H9 (cell line): Measurements from ENCODE around the gene VAV2. TPM values are rescaled to one million over a fixed set of nuclear protein-coding genes. Genes with fewer than 3 reads are reported as not detected.

ENCODE experiments used
- DNase-seq: peaks from one replicate; pipeline ENCODE4 v3.0.0-alpha.2; 2017
- H2AFZ ChIP-seq: one replicate; pipeline ENCODE4 v1.6.1; 2013; ENCODE audit warnings: mild to moderate bottlenecking, low read length, control low read depth, moderate library complexity
- H2AK5ac ChIP-seq: 2 replicates; pipeline ENCODE4 v1.6.1; 2013; ENCODE audit warnings: low read length, control low read depth, mixed read lengths; ENCODE audit not compliant: insufficient read length
- H2BK120ac ChIP-seq: one replicate; pipeline ENCODE4 v1.6.1; 2013; ENCODE audit warnings: low read depth, mild to moderate bottlenecking, low read length, control low read depth, inconsistent platforms; ENCODE audit not compliant: poor library complexity, severe bottlenecking
- H2BK12ac ChIP-seq: 2 replicates; pipeline ENCODE4 v1.6.1; 2013; ENCODE audit warnings: low read length, control low read depth, mixed read lengths, low read depth; ENCODE audit not compliant: insufficient read length
- H2BK15ac ChIP-seq: 2 replicates; pipeline ENCODE4 v1.6.1; 2013; ENCODE audit warnings: low read depth, low read length, control low read depth
- H2BK20ac ChIP-seq: one replicate; pipeline ENCODE4 v1.6.1; 2013; ENCODE audit warnings: low read depth, mild to moderate bottlenecking, low read length, control low read depth, inconsistent platforms; ENCODE audit not compliant: poor library complexity, severe bottlenecking
- H2BK5ac ChIP-seq: 2 replicates; pipeline ENCODE4 v1.6.1; 2013; ENCODE audit warnings: low read length, control low read depth, mixed read lengths; ENCODE audit not compliant: insufficient read length
- H3K14ac ChIP-seq: 2 replicates; pipeline ENCODE4 v1.6.1; 2013; ENCODE audit warnings: low read length, control low read depth; ENCODE audit not compliant: insufficient read depth
- H3K18ac ChIP-seq: 2 replicates; pipeline ENCODE4 v1.6.1; 2013; ENCODE audit warnings: low read depth, mild to moderate bottlenecking, mixed read lengths, low read length, control low read depth; ENCODE audit not compliant: insufficient read length
- H3K23ac ChIP-seq: 2 replicates; pipeline ENCODE4 v1.6.1; 2013; ENCODE audit warnings: low read length, control low read depth, mixed read lengths, low read depth; ENCODE audit not compliant: insufficient read length
- H3K23me2 ChIP-seq: 2 replicates; pipeline ENCODE4 v1.6.1; 2013; ENCODE audit warnings: low read depth, mild to moderate bottlenecking, mixed read lengths, low read length, control low read depth; ENCODE audit not compliant: insufficient read length, poor library complexity, severe bottlenecking
- H3K27ac ChIP-seq: 2 replicates; pipeline ENCODE4 v1.5.1; 2013; ENCODE audit warnings: low read length, control low read depth, mixed read lengths, low read depth; ENCODE audit not compliant: insufficient read length
- H3K27me3 ChIP-seq: 2 replicates; pipeline ENCODE4 v1.6.1; 2013; ENCODE audit warnings: low read length, control low read depth, inconsistent platforms; ENCODE audit not compliant: insufficient read depth
- H3K4ac ChIP-seq: 2 replicates; pipeline ENCODE4 v1.6.1; 2013; ENCODE audit warnings: low read depth, mild to moderate bottlenecking, control low read depth, inconsistent platforms, low read length, moderate library complexity
- H3K4me1 ChIP-seq: 2 replicates; pipeline ENCODE4 v1.6.1; 2013; ENCODE audit warnings: low read length, control low read depth, inconsistent platforms; ENCODE audit not compliant: insufficient read depth
- H3K4me2 ChIP-seq: 2 replicates; pipeline ENCODE4 v1.6.1; 2013; ENCODE audit warnings: low read length, control low read depth, mixed read lengths; ENCODE audit not compliant: insufficient read length, insufficient read depth
- H3K56ac ChIP-seq: 2 replicates; pipeline ENCODE4 v1.6.1; 2013; ENCODE audit warnings: low read depth, mild to moderate bottlenecking, mixed read lengths, low read length, control low read depth; ENCODE audit not compliant: insufficient read length
- H3K79me1 ChIP-seq: 2 replicates; pipeline ENCODE4 v1.6.1; 2013; ENCODE audit warnings: low read depth, mild to moderate bottlenecking, moderate library complexity, low read length, control low read depth, inconsistent platforms; ENCODE audit not compliant: insufficient read depth, poor library complexity, severe bottlenecking
- H3K79me2 ChIP-seq: 2 replicates; pipeline ENCODE4 v1.6.1; 2013; ENCODE audit warnings: low read length, control low read depth, inconsistent platforms; ENCODE audit not compliant: insufficient read depth
- H3K9ac ChIP-seq: 2 replicates; pipeline ENCODE4 v1.6.1; 2013; ENCODE audit warnings: low read length, control low read depth, mixed read lengths; ENCODE audit not compliant: insufficient read length; ENCODE audit errors: extremely low read depth
- H3K9me3 ChIP-seq: one replicate; pipeline ENCODE4 v1.6.1; 2013; ENCODE audit warnings: low read depth, low read length, inconsistent platforms; ENCODE audit not compliant: control insufficient read depth
- H3T11ph ChIP-seq: one replicate; pipeline ENCODE4 v1.6.1; 2013; ENCODE audit warnings: mild to moderate bottlenecking, low read length, control low read depth, inconsistent platforms
- H4K20me1 ChIP-seq: one replicate; pipeline ENCODE4 v1.6.1; 2013; ENCODE audit not compliant: control insufficient read depth, insufficient read length, insufficient read depth
- H4K5ac ChIP-seq: 2 replicates; pipeline ENCODE4 v1.6.1; 2013; ENCODE audit warnings: low read depth, mild to moderate bottlenecking, mixed read lengths, low read length, control low read depth; ENCODE audit not compliant: insufficient read length
- H4K8ac ChIP-seq: replicated peaks from 2 replicates; pipeline ENCODE4 v1.6.1; 2013; ENCODE audit warnings: low read length, control low read depth, mixed read lengths, low read depth; ENCODE audit not compliant: insufficient read length
- H4K91ac ChIP-seq: 2 replicates; pipeline ENCODE4 v1.6.1; 2013; ENCODE audit warnings: low read depth, mild to moderate bottlenecking, moderate library complexity, mixed read lengths, low read length, control low read depth; ENCODE audit not compliant: insufficient read length
- H3K27ac Mint-ChIP-seq, 3 experiments: 2 replicates in 2 of 3; 3 replicates in 1 of 3; pipeline ENCODE4 v1.8.0; 2020 to 2021; ENCODE audit warnings: mixed read lengths in 3 of 3, mild to moderate bottlenecking in 1 of 3, moderate library complexity in 1 of 3
- H3K27me3 Mint-ChIP-seq: 2 replicates; pipeline ENCODE4 v1.8.0; 2021; ENCODE audit warnings: low read depth, mild to moderate bottlenecking, moderate library complexity, mixed read lengths
- H3K36me3 Mint-ChIP-seq, 3 experiments: 2 replicates in 2 of 3; 3 replicates in 1 of 3; pipeline ENCODE4 v1.8.0; 2020 to 2021; ENCODE audit warnings: low read depth in 3 of 3, mixed read lengths in 3 of 3; ENCODE audit not compliant: insufficient read depth in 1 of 3
- H3K4me1 Mint-ChIP-seq, 2 experiments: 2 replicates each; pipeline ENCODE4 v1.8.0; 2020; ENCODE audit warnings: mixed read lengths in 2 of 2
- H3K4me3 Mint-ChIP-seq, 2 experiments: 2 replicates in 1 of 2; 3 replicates in 1 of 2; pipeline ENCODE4 v1.8.0; 2020 to 2021; ENCODE audit warnings: mild to moderate bottlenecking in 2 of 2, mixed read lengths in 2 of 2, moderate library complexity in 1 of 2
- H3K9me3 Mint-ChIP-seq, 2 experiments: 2 replicates in 1 of 2; 3 replicates in 1 of 2; pipeline ENCODE4 v1.8.0; 2020; ENCODE audit warnings: mild to moderate bottlenecking in 2 of 2, mixed read lengths in 2 of 2, moderate library complexity in 1 of 2
- WGBS: extraction: QIAGEN DNeasy Blood & Tissue Kit; methylation state at CpG from one replicate; pipeline ENCODE4 v1.1.7; 2013; ENCODE audit warnings: missing lambda C conversion rate, low lambda C conversion rate, mixed read lengths; ENCODE audit not compliant: insufficient read length; ENCODE audit errors: extremely low coverage; 5-methylcytosine and 5-hydroxymethylcytosine counted together
- total RNA-seq: library from RNA; stranded (reverse); gene quantifications from 2 replicates; pipeline ENCODE4 v1.2.1, GENCODE V29; 2021
- TF ChIP-seq, protein P1 (sequence below): fragments of 200-600 bp; sonication (generic); conservative IDR thresholded peaks from 3 replicates; pipeline ENCODE4 v1.8.0; 2021; ENCODE audit warnings: antibody characterized with exemption, mild to moderate bottlenecking

VAV2 gene
- total RNA-seq, 1 experiment from 2014 or later = 58.7 TPM

DNA sequence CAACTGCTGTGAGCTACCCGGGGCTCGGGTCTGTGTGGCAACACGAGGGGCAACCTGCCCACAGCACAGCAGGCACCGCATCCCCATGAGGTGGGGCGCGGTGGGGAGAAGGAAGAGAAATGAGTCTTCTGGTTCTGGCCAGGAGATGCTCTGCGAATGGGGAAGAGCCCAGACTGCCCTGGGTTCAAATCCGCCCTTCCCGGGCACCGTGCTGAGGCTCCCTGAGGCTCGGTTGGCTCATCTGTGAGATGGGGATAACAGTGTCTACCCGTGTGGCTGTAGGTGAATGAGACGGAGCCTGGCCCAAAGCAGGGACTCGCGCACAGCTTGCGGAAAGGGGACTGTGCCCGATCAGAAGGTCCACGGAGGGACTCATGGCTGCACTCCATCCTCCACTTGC, 123.9 kb downstream of the VAV2 start:
- H3K9me3 ChIP-seq = peaks cover 12% of the 10 kb centered on the region
- Mint-ChIP-seq H3K4me3 (no peak overlapping the region), H3K36me3 (peaks cover 16 to 25% (median 20%) of the 10 kb centered on the region in 3 experiments), H3K9me3 (peaks cover 15 to 18% of the 10 kb centered on the region in 2 experiments), H3K27ac (peak overlapping the region in 2 of 3 experiments; percentile 57 to 79; a peak in 2 of 7 replicates), H3K27me3 (peaks cover 1% of the 10 kb centered on the region; the same call in 1 of the 2 replicates), H3K4me1 (peaks cover 20 to 21% of the 10 kb centered on the region in 2 experiments)
- H2BK120ac ChIP-seq = no peak overlapping the region
- no peak overlapping the region for H2BK5ac ChIP-seq
- H4K8ac ChIP-seq = no peak overlapping the region
- H2AK5ac ChIP-seq = no peak overlapping the region
- H4K20me1 ChIP-seq = peaks cover 2% of the 10 kb centered on the region
- H2AFZ ChIP-seq = no peak overlapping the region
- no peak overlapping the region for H3K9ac ChIP-seq
- TF ChIP-seq, protein P1, sequence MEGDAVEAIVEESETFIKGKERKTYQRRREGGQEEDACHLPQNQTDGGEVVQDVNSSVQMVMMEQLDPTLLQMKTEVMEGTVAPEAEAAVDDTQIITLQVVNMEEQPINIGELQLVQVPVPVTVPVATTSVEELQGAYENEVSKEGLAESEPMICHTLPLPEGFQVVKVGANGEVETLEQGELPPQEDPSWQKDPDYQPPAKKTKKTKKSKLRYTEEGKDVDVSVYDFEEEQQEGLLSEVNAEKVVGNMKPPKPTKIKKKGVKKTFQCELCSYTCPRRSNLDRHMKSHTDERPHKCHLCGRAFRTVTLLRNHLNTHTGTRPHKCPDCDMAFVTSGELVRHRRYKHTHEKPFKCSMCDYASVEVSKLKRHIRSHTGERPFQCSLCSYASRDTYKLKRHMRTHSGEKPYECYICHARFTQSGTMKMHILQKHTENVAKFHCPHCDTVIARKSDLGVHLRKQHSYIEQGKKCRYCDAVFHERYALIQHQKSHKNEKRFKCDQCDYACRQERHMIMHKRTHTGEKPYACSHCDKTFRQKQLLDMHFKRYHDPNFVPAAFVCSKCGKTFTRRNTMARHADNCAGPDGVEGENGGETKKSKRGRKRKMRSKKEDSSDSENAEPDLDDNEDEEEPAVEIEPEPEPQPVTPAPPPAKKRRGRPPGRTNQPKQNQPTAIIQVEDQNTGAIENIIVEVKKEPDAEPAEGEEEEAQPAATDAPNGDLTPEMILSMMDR = no peak
- H3K23me2 ChIP-seq = no peaks in the 10 kb centered on the region
- H3K14ac ChIP-seq = no peak overlapping the region; the same call in 1 of the 2 replicates
- H3K79me2 ChIP-seq = no peaks in the 10 kb centered on the region; the same call in 1 of the 2 replicates
- H3K18ac ChIP-seq = no peak overlapping the region
- no peak overlapping the region for H3T11ph ChIP-seq
- H3K4me1 ChIP-seq = no peaks in the 10 kb centered on the region
- WGBS = no CpG with 5 or more reads among the region's 18 CpGs
- DNase-seq = no peak
- H4K91ac ChIP-seq = no peak overlapping the region
- H3K27ac ChIP-seq = no peak overlapping the region
- no peak overlapping the region for H3K4ac ChIP-seq
- H3K79me1 ChIP-seq = no peaks in the 10 kb centered on the region
- no peak overlapping the region for H2BK15ac ChIP-seq
- no peak overlapping the region for H4K5ac ChIP-seq
- no peak overlapping the region for H3K56ac ChIP-seq
- H2BK12ac ChIP-seq = no peak overlapping the region
- no peak overlapping the region for H3K23ac ChIP-seq
- no peak overlapping the region for H2BK20ac ChIP-seq
- H3K27me3 ChIP-seq = no peaks in the 10 kb centered on the region
- no peak overlapping the region for H3K4me2 ChIP-seq
